ENCODE measurements around the gene AKR1C8. TPM values are rescaled to one million over a fixed set of nuclear protein-coding genes. Genes with fewer than 3 reads are reported as not detected.
"Not testable (repeated sequence)": the region's sequence is repeated elsewhere in the genome, so short reads cannot be mapped to it uniquely, and the experiment has no call there.

Gene AKR1C8
- total and polyA plus RNA-seq, 2 donors (not counting 1 experiment from before 2014, with no cell fraction given) = not detected

DNA sequence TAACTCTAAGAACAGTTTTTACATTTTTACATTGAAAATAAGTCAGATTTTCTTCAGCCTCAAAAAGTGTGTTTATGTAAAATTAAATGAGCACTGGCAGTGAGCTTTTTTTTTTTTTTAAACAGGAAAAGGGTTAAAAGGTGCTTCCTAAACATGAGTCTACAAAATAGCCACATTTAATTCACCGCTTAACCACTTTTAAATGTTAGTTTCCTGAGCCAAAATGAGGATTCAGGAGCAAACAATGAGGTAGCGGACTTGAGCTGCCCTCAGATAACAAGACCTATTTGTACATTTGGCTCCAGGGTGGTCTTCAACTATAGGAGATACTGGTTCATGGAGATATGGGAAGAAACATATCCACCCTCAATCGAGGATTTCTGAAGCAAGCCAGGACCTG, 67.9 kb downstream of the AKR1C8 start:
- Histone ChIP-seq H3K9ac (ENCODE audit: insufficient read depth, low read length) (no peak overlapping the region), H3K4me2 (ENCODE audit: extremely low read depth, insufficient read depth, low read length) (no peak overlapping the region), H3K9me3 (ENCODE audit: control insufficient read depth, insufficient read depth, low read depth, low read length) (no peaks in the 10 kb centered on the region), H3K4me3 (replicated peaks in 1 of 4; ENCODE audit: control extremely low read depth in 1 of 4, insufficient read depth in 1 of 4, low read depth in 3 of 4, low read length in 4 of 4) (no peak overlapping the region), H4K20me1 (ENCODE audit: control insufficient read depth, extremely low read depth, insufficient read depth, low read length) (no peaks in the 10 kb centered on the region), H3K4me1 (ENCODE audit: control insufficient read depth, extremely low read depth, insufficient read depth, low read length) (no peaks in the 10 kb centered on the region), H3K36me3 (ENCODE audit: control insufficient read depth, insufficient read depth, low read length) (no peaks in the 10 kb centered on the region), H3K27me3 (ENCODE audit: control insufficient read depth, insufficient read depth, low read length) (no peaks in the 10 kb centered on the region), H3K27ac (ENCODE audit: insufficient read depth, low read length) (no peak overlapping the region), H2AFZ (ENCODE audit: low read length) (no peak overlapping the region), H3K79me2 (ENCODE audit: control insufficient read depth, insufficient read depth, low read length) (no peaks in the 10 kb centered on the region)
- no peak for TF ChIP-seq EZH2 (IDR thresholded peaks at IDR 0.05; ENCODE audit: low read length, missing control alignments)
- TF ChIP-seq, protein P1, sequence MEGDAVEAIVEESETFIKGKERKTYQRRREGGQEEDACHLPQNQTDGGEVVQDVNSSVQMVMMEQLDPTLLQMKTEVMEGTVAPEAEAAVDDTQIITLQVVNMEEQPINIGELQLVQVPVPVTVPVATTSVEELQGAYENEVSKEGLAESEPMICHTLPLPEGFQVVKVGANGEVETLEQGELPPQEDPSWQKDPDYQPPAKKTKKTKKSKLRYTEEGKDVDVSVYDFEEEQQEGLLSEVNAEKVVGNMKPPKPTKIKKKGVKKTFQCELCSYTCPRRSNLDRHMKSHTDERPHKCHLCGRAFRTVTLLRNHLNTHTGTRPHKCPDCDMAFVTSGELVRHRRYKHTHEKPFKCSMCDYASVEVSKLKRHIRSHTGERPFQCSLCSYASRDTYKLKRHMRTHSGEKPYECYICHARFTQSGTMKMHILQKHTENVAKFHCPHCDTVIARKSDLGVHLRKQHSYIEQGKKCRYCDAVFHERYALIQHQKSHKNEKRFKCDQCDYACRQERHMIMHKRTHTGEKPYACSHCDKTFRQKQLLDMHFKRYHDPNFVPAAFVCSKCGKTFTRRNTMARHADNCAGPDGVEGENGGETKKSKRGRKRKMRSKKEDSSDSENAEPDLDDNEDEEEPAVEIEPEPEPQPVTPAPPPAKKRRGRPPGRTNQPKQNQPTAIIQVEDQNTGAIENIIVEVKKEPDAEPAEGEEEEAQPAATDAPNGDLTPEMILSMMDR (conservative IDR thresholded peaks at IDR 0.05 in 1 of 2, IDR thresholded peaks at IDR 0.05 in 1 of 2; ENCODE audit: low read depth in 1 of 2, low read length in 2 of 2) = no peak
- no peak for DNase-seq (ENCODE audit: low read depth in 2 of 2)

DNA sequence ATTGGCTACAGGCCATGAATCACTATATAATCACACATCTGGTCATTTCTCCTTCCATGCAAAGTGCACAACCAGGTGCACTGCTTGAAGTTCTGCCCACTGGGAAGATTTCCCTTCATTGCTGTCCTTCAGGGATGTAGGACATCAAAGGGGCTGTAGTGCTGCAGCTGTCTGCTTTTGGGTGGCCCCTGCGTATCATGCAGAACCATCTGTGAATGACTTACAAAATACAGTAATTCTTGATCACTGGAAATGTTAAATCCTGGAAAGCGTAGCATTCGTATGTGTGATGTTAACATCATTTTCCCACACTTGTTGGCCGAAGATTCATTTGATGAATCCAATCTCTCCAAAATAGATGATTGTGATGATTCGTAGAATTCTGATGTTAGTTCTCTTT, 68.3 kb downstream of the AKR1C8 start:
- Histone ChIP-seq H3K4me3 (replicated peaks in 1 of 4; ENCODE audit: control extremely low read depth in 1 of 4, insufficient read depth in 1 of 4, low read depth in 3 of 4, low read length in 4 of 4) (no peak overlapping the region), H3K36me3 (ENCODE audit: control insufficient read depth, insufficient read depth, low read length) (no peaks in the 10 kb centered on the region), H3K9ac (ENCODE audit: insufficient read depth, low read length) (no peak overlapping the region), H3K27me3 (ENCODE audit: control insufficient read depth, insufficient read depth, low read length) (no peaks in the 10 kb centered on the region), H3K9me3 (ENCODE audit: control insufficient read depth, insufficient read depth, low read depth, low read length) (no peaks in the 10 kb centered on the region), H3K79me2 (ENCODE audit: control insufficient read depth, insufficient read depth, low read length) (no peaks in the 10 kb centered on the region), H3K4me2 (ENCODE audit: extremely low read depth, insufficient read depth, low read length) (no peak overlapping the region), H3K27ac (ENCODE audit: insufficient read depth, low read length) (no peak overlapping the region), H3K4me1 (ENCODE audit: control insufficient read depth, extremely low read depth, insufficient read depth, low read length) (no peaks in the 10 kb centered on the region), H4K20me1 (ENCODE audit: control insufficient read depth, extremely low read depth, insufficient read depth, low read length) (no peaks in the 10 kb centered on the region), H2AFZ (ENCODE audit: low read length) (no peak overlapping the region)
- TF ChIP-seq EZH2 (IDR thresholded peaks at IDR 0.05; ENCODE audit: low read length, missing control alignments) = no peak
- TF ChIP-seq, protein P1 (conservative IDR thresholded peaks at IDR 0.05 in 1 of 2, IDR thresholded peaks at IDR 0.05 in 1 of 2; ENCODE audit: low read depth in 1 of 2, low read length in 2 of 2) = no peak
- no peak for DNase-seq (ENCODE audit: low read depth in 2 of 2)

DNA sequence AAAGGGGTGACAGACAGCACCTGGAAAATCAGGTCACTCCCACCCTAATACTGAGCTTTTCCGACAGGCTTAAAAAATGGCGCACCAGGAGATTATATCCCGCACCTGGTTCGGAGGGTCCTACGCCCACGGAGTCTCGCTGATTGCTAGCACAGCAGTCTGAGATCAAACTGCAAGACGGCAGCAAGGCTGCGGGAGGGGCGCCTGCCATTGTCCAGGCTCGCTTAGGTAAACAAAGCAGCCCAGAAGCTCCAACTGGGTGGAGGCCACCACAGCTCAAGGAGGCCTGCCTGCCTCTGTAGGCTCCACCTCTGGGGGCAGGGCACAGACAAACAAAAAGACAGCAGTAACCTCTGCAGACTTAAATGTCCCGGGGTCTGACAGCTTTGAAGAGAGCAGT, 75.1 kb downstream of the AKR1C8 start:
- H3K27me3 ChIP-seq (ENCODE audit: control insufficient read depth, insufficient read depth, low read length); H3K9me3 ChIP-seq (ENCODE audit: control insufficient read depth, insufficient read depth, low read depth, low read length); H3K9ac ChIP-seq (ENCODE audit: insufficient read depth, low read length); DNase-seq (ENCODE audit: low read depth in 2 of 2); H4K20me1 ChIP-seq (ENCODE audit: control insufficient read depth, extremely low read depth, insufficient read depth, low read length); H3K79me2 ChIP-seq (ENCODE audit: control insufficient read depth, insufficient read depth, low read length); H3K36me3 ChIP-seq (ENCODE audit: control insufficient read depth, insufficient read depth, low read length); H3K4me3 ChIP-seq (replicated peaks in 1 of 4; ENCODE audit: control extremely low read depth in 1 of 4, insufficient read depth in 1 of 4, low read depth in 3 of 4, low read length in 4 of 4); H3K4me1 ChIP-seq (ENCODE audit: control insufficient read depth, extremely low read depth, insufficient read depth, low read length); H3K27ac ChIP-seq (ENCODE audit: insufficient read depth, low read length); H2AFZ ChIP-seq (ENCODE audit: low read length); H3K4me2 ChIP-seq (ENCODE audit: extremely low read depth, insufficient read depth, low read length): not testable (repeated sequence)

Data from fibroblast of lung (primary cell).